HG03097 (cell line): ENCODE data around the gene GLYATL1B.
A peak's percentile ranks its signal among the peaks of the same experiment; 100 is the strongest.
"Not testable (repeated sequence)": the region's sequence is repeated elsewhere in the genome, so short reads cannot be mapped to it uniquely, and the experiment has no call there.

ENCODE experiments used
- ATAC-seq: cut with Tn5 transposase; IDR thresholded peaks from one replicate; pipeline ENCODE4 v1.9.1; 2021; ENCODE audit not compliant: unreplicated experiment, low FRiP score

GLYATL1B gene

GRCh38 chr11:59095225-59095624 lies 9.1 kb downstream of the GLYATL1B start:
- ATAC-seq, result peak; percentile 66

DNA sequence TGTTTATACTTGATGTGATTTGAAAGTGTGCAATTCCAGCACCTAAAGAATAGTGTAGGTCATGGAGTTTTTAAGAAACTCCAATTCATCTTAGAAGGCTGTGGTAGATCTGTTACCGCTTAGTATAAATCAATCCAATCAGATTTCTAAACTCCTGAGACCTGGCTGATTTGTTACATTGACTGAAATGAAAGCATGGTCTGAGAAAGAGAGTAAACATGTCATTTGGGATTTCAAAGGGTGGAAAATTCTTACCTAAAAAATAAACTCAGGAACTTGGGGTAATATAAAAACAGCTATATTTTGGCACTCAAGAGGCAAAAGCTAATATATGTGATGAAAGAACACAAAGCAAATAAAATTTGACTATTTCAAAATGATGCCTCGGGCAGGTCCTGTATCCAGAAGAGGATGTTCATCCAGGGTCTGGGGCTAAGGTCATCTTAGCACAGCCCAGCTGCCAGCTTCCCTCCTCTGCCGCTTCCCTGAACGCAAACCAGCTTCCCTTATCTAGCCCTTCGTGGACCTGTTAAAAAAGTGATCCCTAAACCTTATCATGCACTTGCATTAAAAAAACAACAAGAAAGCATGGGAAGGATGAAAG lies 10.0 kb downstream of the GLYATL1B start:
- ATAC-seq, result not testable (repeated sequence)

- no peak for ATAC-seq
These were observed 11.1 kb downstream of the GLYATL1B start for GRCh38 chr11:59097113-59097708.

DNA sequence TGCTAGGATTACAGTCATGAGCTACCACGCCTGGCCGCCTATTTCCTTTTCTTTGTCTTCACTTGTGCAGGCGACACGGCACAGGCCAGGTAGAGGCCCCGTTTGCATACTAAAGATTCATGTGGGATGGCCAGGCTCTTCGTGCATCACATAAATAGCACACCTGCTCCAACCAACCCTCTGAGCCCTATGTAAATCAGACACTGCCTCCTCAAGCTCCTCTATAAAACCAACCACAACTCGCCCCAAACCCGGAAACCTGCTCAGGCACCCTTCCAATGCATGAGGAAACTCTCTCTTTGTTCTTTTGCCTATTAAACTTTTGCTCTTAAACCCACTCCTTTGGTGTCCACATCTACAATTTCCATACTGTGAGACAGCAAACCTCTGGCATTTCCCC lies 11.8 kb downstream of the GLYATL1B start:
- not testable (repeated sequence) for ATAC-seq

GRCh38 chr11:59102259-59102765 lies 16.2 kb downstream of the GLYATL1B start:
- ATAC-seq, result peak; percentile 51

GRCh38 chr11:59106363-59107336 lies 20.5 kb downstream of the GLYATL1B start, which contains the start of gene FAM111B:
Gene FAM111B, plus strand, starts transcription at chr11:59107237. Its CDS starts 2,389 bp downstream, at chr11:59109626.
- ATAC-seq, result peak; percentile 69

GRCh38 chr11:59107721-59108120 lies 21.6 kb downstream of the GLYATL1B start:
- ATAC-seq, result not testable (repeated sequence)

DNA sequence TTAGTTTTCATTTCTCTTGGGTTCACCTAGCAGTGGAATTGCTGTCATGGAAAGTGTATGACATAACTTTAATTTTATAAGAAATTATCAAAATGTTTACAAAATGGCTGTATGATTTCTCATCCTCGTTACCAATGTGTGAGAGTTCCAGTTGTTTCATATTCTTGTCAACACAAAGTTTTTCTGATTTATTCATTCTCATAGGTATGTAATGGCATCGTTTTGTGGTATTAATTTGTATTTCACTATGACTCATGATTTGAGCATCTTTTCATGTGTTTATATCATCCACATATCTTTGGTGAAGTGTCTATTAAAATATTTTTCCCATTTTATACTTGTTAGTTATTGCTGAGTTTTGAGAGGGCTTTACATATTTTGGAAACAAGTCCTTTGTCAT lies 26.4 kb downstream of the GLYATL1B start:
- ATAC-seq, result no peak

DNA sequence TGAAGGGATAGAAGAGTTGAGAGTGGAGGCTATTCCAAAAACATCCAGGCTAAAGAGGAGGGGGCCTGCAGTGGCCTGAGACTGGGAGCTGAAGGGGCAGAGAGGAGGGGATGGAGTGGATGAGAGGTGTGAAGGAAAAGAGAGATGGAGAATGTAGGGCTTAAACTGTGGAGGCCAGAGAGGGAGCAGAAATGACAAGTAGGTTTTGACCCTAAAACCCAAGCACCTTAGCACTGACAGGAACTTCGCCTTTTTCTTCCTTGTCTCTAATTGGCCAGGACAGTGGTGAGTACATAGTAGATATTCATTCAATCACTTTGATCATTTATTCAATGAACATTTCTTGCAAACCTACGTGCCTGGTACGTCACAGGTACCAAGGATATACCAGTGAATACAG lies 28.2 kb downstream of the GLYATL1B start:
- ATAC-seq, result no peak

GRCh38 chr11:59115553-59115952 lies 29.4 kb downstream of the GLYATL1B start:
- ATAC-seq, result no peak

DNA sequence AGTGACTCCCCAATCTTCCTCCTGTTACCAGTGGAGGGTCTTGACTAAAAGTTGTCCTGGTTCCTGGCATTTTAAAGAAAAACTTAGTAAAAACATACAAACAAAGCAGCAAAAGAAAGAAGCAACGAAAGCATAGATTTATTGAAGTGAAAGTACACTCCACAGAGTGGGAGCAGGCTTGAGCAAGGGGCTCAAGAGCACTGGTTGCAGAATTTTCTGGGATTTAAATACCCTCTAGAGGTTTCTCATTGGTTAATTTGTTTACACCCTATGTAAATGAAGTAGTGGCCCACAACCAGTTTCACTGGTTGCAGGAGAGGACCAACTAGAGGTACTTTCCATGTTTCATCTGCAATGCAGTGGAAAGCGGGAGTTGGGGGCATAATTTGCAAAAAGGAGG lies 31.7 kb downstream of the GLYATL1B start:
- ATAC-seq, result no peak

DNA sequence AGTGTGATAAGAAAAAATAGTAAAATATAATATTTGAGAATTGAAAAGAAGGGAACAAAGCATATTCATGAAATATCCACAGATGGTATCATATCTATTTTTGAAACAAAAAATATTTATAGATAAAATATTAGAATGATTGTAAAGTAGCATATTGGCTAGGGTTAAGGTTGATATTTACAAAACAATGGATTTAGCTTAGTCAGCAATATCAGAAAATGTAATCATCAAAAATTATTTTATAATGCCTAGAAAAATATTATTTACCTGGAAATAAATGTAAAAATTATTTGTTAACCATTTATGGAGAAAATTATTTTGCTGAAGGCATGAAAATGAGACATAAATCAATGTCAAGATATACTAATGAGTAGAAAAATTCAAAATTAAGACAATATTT lies 33.7 kb downstream of the GLYATL1B start:
- no peak for ATAC-seq

DNA sequence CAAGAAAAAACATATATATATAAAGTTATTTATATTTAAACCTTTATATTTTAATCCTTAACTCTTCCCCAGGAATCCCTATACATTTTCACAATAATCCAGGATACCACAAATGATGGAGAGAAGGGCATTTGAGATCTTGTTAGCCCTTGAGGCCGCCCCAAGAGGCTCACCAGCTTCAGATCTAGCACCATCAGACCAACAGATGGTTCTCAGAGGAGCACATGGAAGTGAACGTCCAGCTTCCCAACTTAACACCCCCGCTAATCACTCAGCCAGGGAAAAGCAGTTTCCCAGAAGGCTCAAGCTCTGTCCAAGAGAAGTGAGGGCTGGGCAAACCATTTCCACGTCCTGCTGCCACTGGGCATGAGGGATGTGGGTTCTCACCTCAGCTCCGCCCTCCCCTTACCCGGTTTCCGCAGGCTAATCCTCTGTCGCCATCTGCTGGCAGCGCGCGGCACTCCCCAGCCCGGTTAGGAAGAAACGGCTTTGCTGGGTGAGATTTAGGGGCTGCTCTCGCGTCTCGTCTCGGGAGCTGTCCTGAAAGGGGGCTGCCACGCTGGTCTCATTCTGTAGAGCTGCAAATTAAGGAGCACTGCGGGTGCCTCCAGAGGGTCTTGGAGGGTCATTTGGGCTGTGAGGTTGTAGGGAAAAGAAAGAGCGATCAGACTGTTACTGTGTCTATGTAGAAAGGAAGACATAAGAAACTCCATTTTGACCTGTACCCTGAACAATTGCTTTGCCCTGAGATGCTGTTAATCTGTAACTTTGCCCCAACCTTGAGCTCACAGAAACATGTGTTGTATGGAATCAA lies 49.7 kb downstream of the GLYATL1B start:
- no peak for ATAC-seq

DNA sequence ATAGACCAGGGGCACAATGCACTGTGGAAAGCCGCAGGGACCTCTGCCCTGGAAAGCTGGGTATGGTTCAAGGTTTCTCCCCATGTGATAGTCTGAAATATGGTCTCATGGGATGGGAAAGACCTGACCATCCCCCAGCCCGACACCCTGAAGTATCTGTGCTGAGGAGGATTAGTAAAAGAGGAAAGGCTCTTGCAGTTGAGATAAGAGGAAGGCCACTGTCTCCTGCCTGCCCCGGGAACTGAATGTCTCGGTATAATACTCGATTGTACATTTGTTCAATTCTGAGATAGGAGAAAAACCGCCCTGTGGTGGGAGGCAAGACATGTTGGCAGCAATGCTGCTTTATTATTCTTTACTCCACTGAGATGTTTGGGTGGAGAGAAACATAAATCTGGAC lies 50.4 kb downstream of the GLYATL1B start:
- not testable (repeated sequence) for ATAC-seq

DNA sequence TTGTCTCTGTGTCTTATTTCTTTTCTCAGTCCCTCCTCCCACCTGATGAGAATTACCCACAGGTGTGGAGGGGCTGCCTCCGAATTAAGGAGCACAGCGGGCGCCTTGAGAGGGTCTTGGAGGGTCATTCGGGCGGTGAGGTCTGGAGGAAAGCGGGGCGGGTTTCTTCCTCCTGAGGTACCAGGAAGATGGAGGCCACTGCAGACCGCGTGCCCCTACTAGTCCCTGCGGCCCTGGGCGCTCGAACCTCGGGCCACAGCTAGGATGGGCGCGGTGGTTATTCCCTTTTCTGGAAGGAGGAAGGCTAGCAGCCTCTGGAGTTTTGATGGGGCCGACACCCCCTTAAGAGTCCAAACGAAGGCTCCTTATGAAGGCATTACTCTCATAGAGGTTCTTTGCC lies 51.1 kb downstream of the GLYATL1B start:
- ATAC-seq, result no peak

GRCh38 chr11:59138643-59139042 lies 52.5 kb downstream of the GLYATL1B start:
- no peak for ATAC-seq

- ATAC-seq, result no peak
These were observed 55.1 kb downstream of the GLYATL1B start for GRCh38 chr11:59141191-59141590.

GRCh38 chr11:59141673-59142460 lies 55.8 kb downstream of the GLYATL1B start:
- ATAC-seq, result no peak
